HG03565 (cell line): Measurements from ENCODE around the gene TRAF2.

ENCODE experiments used
- ATAC-seq: cut with Tn5 transposase; IDR thresholded peaks from one replicate; pipeline ENCODE4 v1.9.1; 2021; ENCODE audit warnings: mild to moderate bottlenecking, moderate library complexity; ENCODE audit not compliant: unreplicated experiment

The TRAF2 gene

GRCh38 chr9:136907011-136907914 lies 20.9 kb downstream of the TRAF2 start:
- ATAC-seq = no peak

GRCh38 chr9:136910197-136910900 lies 24.0 kb downstream of the TRAF2 start:
- no peak for ATAC-seq

- ATAC-seq = no peak
Measured at GRCh38 chr9:136910901-136911245, 24.6 kb downstream of the TRAF2 start.

- ATAC-seq = no peak
Measured at GRCh38 chr9:136913701-136914438, 27.6 kb downstream of the TRAF2 start.

GRCh38 chr9:136915632-136916329 lies 29.5 kb downstream of the TRAF2 start:
- no peak for ATAC-seq

- ATAC-seq = no peak
Measured at GRCh38 chr9:136916330-136917184, 30.2 kb downstream of the TRAF2 start.

GRCh38 chr9:136917902-136918301 lies 31.6 kb downstream of the TRAF2 start:
- no peak for ATAC-seq

- no peak for ATAC-seq
Measured at GRCh38 chr9:136920069-136920468, 33.8 kb downstream of the TRAF2 start.

- no peak for ATAC-seq
Measured at GRCh38 chr9:136920734-136921231, 34.5 kb downstream of the TRAF2 start.

- ATAC-seq = no peak
Measured at GRCh38 chr9:136921307-136921706, 35.0 kb downstream of the TRAF2 start.

GRCh38 chr9:136921718-136922117 lies 35.4 kb downstream of the TRAF2 start:
- no peak for ATAC-seq

GRCh38 chr9:136922540-136922939 lies 36.2 kb downstream of the TRAF2 start:
- no peak for ATAC-seq

- no peak for ATAC-seq
Measured at GRCh38 chr9:136923881-136924280, 37.6 kb downstream of the TRAF2 start.

- no peak for ATAC-seq
Measured at GRCh38 chr9:136925414-136926153, 39.3 kb downstream of the TRAF2 start.

GRCh38 chr9:136926154-136926704 lies 39.9 kb downstream of the TRAF2 start:
- no peak for ATAC-seq

GRCh38 chr9:136926749-136927148 lies 40.4 kb downstream of the TRAF2 start:
- no peak for ATAC-seq

GRCh38 chr9:136927343-136928271 lies 41.3 kb downstream of the TRAF2 start:
- ATAC-seq = no peak

GRCh38 chr9:136928591-136928990 lies 42.3 kb downstream of the TRAF2 start:
- no peak for ATAC-seq
